ENCODE measurements around the gene HIF1A. TPM values are rescaled to one million over a fixed set of nuclear protein-coding genes. Genes with fewer than 3 reads are reported as not detected.

HIF1A gene
- total and polyA plus RNA-seq, 2 of the 13 experiments (the other 11 are each of a cell fraction or from before 2014, with no cell fraction given): 41.0 to 126 TPM

GRCh38 chr14:61736751-61737150, 41.4 kb downstream of the HIF1A start:
- CTCF ChIA-PET (ENCODE audit: low intra/inter-chr PET ratio, low total read pairs): no interaction called here
- no peaks in the 10 kb centered on the region for H3K79me2 ChIP-seq (ENCODE audit: insufficient read depth, low read length)
- ATAC-seq (no peak), DNase-seq (ENCODE audit: low spot score) (no peak), FAIRE-seq (no peak)
- over 99% methylated on average over 4 of the region's 4 CpGs for WGBS (ENCODE audit: low lambda C conversion rate)
- no peaks in the 10 kb centered on the region for H3K9me3 ChIP-seq (ENCODE audit: low read length)
- no peaks in the 10 kb centered on the region for H4K20me1 ChIP-seq (ENCODE audit: insufficient read depth, low read length)
- H2AFZ ChIP-seq (ENCODE audit: low read length): no peak overlapping the region
- intact Hi-C loops (cut with micrococcal nuclease; ENCODE audit: unreplicated experiment) (loop anchor here (1.0 kb wide), 1 partner anchor 26 kb away; the partner anchor contains the start of gene SNAPC1), in situ Hi-C loops (cut with HindIII; ENCODE audit: extremely low pct_ligation_motif_present, low pct_unique_long_range_greater_than_20kb) (no loop called here)
- no peak overlapping the region for H3K4me3 ChIP-seq (replicated peaks in 1 of 3; ENCODE audit: insufficient read depth in 1 of 3, low read depth in 2 of 3, low read length in 3 of 3)
- H3K36me3 ChIP-seq (replicated peaks in 1 of 2; ENCODE audit: control insufficient read depth in 1 of 2, insufficient read depth in 2 of 2, low read length in 2 of 2): peaks cover 17 to 83% of the 10 kb centered on the region in 2 experiments
- H3K4me1 ChIP-seq (ENCODE audit: insufficient read depth, low read length): no peaks in the 10 kb centered on the region
- H3K9ac ChIP-seq (ENCODE audit: insufficient read depth, low read depth, low read length): no peak overlapping the region
- BruUV-seq (replicated peaks): no TSS peak
- no peak overlapping the region for H3K4me2 ChIP-seq (ENCODE audit: low read depth, low read length)
- POLR2A ChIA-PET: no interaction called here
- H3K27ac ChIP-seq (ENCODE audit: extremely low read length, insufficient read depth, low read length): no peak overlapping the region
- H3K27me3 ChIP-seq (ENCODE audit: control insufficient read depth in 1 of 2, insufficient read depth in 2 of 2, low read length in 2 of 2): no peaks in the 10 kb centered on the region
- TF ChIP-seq, protein P1, sequence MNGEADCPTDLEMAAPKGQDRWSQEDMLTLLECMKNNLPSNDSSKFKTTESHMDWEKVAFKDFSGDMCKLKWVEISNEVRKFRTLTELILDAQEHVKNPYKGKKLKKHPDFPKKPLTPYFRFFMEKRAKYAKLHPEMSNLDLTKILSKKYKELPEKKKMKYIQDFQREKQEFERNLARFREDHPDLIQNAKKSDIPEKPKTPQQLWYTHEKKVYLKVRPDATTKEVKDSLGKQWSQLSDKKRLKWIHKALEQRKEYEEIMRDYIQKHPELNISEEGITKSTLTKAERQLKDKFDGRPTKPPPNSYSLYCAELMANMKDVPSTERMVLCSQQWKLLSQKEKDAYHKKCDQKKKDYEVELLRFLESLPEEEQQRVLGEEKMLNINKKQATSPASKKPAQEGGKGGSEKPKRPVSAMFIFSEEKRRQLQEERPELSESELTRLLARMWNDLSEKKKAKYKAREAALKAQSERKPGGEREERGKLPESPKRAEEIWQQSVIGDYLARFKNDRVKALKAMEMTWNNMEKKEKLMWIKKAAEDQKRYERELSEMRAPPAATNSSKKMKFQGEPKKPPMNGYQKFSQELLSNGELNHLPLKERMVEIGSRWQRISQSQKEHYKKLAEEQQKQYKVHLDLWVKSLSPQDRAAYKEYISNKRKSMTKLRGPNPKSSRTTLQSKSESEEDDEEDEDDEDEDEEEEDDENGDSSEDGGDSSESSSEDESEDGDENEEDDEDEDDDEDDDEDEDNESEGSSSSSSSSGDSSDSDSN (CRISPR knock-in tag; IDR thresholded peaks at IDR 0.05): no peak
- TF ChIP-seq MAF1 (CRISPR knock-in tag; IDR thresholded peaks at IDR 0.05; ENCODE audit: borderline replicate concordance) (no peak), ZNF644 (CRISPR knock-in tag; IDR thresholded peaks at IDR 0.05; ENCODE audit: low read depth) (no peak), HNRNPK (IDR thresholded peaks at IDR 0.05; ENCODE audit: low read depth, low read length, poor library complexity, severe bottlenecking) (no peak), DNMT3B (CRISPR knock-in tag; conservative IDR thresholded peaks at IDR 0.05) (no peak), ZNF768 (CRISPR knock-in tag; IDR thresholded peaks at IDR 0.05) (no peak), SIN3A (IDR thresholded peaks at IDR 0.05; ENCODE audit: borderline replicate concordance, low read depth, low read length) (no peak), ZFAT (CRISPR knock-in tag; conservative IDR thresholded peaks at IDR 0.05) (no peak), KDM5B (CRISPR knock-in tag; IDR thresholded peaks at IDR 0.05; ENCODE audit: borderline replicate concordance) (no peak)
- TF ChIP-seq, protein P2, sequence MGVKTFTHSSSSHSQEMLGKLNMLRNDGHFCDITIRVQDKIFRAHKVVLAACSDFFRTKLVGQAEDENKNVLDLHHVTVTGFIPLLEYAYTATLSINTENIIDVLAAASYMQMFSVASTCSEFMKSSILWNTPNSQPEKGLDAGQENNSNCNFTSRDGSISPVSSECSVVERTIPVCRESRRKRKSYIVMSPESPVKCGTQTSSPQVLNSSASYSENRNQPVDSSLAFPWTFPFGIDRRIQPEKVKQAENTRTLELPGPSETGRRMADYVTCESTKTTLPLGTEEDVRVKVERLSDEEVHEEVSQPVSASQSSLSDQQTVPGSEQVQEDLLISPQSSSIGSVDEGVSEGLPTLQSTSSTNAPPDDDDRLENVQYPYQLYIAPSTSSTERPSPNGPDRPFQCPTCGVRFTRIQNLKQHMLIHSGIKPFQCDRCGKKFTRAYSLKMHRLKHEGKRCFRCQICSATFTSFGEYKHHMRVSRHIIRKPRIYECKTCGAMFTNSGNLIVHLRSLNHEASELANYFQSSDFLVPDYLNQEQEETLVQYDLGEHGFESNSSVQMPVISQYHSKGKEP (CRISPR knock-in tag; IDR thresholded peaks at IDR 0.05): no peak
- TF ChIP-seq, protein P3, sequence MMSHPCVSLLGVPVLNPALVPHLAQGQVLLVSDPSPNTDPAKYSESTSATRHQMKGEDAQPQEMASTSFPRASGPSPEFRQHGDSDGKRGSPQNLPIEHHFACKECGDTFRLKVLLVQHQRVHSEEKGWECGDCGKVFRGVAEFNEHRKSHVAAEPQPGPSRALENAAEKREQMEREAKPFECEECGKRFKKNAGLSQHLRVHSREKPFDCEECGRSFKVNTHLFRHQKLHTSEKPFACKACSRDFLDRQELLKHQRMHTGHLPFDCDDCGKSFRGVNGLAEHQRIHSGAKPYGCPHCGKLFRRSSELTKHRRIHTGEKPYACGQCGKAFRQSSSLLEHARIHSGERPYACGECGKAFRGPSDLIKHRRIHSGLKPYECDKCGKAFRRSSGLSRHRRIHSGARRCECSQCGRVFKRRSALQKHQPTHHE (CRISPR knock-in tag; IDR thresholded peaks at IDR 0.05; ENCODE audit: borderline replicate concordance): no peak

Data from HepG2 (cell line).